SHP77 treated with DMSO at 0.1 percent for 48 hours (cell line): Measurements from ENCODE around the gene PSMD9.
"Not testable (repeated sequence)": the region's sequence is repeated elsewhere in the genome, so short reads cannot be mapped to it uniquely, and the experiment has no call there.

ENCODE experiments used
- DNase-seq: peaks from one replicate; lab custom pipeline; 2025; lab: John Stamatoyannopoulos, UW

Gene PSMD9

DNA sequence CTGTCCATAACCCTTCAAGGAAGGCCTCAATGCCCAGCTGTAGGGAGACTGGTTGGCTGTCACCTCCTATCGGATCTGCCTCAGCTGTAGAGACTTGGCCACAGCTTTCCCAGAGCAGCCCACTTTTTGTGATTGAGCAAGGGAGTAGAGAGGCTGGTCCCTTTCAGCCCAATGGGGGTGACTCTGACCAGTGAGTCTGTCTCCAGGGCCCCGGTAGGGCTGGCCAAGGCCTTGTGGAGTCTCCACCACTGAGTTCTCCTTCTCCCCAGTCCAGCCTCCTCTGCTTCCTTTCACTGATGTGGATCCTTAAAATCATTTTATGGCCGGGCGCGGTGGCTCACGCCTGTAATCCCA is 15.4 kb upstream of the PSMD9 start:
- no peak for DNase-seq

DNA sequence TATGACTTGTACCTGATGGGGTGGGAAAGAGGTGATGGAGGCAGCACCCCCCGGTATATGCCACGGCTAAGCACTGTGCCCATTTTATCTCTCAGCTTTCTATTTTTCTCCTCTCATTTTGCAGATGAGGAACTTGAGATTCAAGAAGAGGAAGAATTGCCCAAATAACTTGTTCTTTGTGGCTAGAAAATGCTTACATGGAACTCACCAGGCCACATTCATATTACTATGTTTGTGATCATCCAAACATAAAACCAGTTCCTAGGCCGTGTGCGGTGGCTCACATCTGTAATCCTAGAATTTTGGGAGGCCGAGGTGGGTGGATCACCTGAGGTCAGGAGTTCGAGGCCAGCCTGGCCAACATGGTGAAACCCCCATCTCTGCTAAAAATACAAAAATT is 14.5 kb upstream of the PSMD9 start:
- DNase-seq: no peak

DNA sequence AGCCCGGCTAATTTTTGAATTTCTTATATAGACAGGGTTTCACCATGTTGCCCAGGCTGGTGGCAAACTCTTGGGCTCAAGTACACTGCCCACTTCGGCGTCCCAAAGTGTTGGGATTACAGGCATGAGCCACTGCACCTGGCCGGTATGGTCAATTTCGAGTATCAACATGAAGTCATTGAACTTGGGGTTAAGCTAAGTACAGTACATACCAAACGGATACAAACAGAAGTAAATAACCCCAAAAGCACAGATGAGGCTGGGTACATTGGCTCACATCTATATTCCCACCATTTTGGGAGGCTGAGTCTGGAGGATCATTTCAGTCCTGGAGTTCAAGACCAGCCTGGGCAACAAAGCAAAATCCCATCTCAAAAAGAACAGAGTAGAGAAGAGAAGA is 13.0 kb upstream of the PSMD9 start:
- no peak for DNase-seq

DNA sequence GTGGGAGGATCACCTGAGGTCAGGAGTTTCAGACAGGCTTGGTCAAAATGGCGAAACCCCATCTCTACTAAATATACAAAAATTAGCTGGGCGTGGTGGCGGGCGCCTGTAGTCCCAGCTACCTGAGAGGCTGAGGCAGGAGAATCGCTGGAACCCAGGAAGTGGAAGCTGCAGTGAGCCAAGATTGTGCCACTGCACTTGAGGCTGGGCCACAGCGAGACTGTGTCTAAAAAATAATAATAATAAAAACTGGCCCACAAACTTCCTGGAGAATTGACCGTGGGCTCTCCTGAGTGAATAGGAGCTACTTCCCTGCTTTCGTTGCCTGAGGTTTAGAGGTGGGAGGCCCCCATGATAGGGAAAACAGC is 12.5 kb upstream of the PSMD9 start:
- DNase-seq: not testable (repeated sequence)

DNA sequence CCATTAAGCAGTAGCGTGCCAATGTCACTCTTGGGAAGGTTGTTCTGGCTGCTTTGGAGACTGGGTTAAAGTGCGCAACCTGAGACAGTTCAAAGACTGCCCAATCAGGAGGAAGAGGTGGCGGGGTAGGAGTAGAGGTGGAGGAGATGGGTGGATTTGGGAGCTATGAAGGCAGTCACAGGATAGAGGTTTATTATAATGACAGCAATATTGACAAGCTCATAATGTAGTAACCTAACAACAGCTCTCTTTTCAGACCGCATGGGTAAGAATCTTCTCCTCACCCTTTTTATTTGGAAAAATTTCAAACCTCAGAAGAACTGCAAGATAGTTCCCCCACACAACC is 5.3 kb upstream of the PSMD9 start:
- no peak for DNase-seq

DNA sequence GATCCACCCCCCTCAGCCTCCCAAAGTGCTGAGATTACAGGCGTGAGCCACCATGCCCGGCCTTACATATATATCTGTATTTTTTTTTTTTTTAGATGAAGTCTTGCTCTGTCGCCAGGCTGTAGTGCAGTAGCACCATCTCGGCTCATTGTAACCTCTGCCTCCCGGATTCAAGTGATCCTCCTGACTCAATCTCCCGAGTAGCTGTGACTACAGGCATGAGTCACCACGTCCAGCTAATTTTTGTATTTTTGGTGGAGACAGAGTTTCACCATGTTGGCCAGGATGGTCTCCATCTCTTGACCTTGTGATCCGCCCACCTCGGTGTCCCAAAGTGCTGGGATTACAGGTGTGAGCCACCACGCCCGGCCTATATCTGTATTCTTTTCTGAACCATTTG is 3.5 kb upstream of the PSMD9 start:
- not testable (repeated sequence) for DNase-seq

DNA sequence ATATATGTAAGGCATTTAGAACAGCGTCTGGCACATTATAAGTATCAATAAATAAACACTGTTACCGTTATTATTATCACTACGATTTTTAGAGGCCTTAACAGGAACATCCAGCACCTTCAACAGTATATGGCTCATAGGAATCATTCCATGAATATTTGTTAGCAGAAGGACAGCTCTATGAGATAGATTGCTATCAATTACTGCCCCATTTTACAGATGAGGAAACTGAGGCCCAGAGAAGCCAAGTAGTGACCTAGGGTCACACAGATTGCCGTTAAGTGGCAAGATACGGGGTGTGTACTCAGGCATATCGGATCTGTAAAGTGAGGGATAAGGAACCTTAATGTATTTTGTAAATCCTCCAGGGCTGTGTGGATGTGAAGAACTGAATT is 510 bp upstream of the PSMD9 start:
- DNase-seq: no peak

DNA sequence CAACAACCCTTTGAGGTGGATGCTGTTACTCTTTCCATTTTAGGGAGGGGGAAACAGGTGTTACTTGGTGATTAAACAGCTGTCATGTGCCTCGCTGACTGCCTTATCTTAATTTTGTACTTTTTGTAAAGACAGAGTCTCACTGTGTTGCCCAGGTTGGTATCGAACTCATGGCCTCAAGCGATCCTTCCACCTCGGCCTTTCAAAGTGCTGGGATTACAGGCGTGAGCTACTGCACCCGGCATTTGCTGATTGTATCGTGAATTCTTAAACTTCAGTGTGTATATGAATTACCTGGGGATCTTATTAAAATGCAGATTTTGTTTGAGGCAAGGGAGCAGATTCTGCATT is 659 bp downstream of the PSMD9 start:
- no peak for DNase-seq

DNA sequence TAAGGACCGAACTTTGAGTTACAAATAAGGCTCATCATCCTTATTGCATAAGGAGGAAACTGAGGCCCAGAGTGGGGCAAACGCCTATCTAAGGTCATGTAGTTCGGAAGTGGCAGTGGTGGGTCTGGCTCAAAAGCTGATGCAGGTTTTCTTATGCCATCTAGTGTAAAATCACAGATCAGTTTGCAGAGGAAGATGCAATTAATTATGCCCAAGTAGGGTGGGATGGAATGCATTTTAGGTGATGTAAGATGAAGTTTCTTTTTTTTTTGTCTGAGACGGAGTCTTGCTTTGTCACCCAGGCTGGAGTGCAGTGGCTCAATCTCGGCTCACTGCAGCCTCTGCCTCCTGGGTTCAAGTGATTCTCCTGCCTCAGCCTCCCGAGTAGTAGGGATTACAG is 1.1 kb downstream of the PSMD9 start:
- not testable (repeated sequence) for DNase-seq

DNA sequence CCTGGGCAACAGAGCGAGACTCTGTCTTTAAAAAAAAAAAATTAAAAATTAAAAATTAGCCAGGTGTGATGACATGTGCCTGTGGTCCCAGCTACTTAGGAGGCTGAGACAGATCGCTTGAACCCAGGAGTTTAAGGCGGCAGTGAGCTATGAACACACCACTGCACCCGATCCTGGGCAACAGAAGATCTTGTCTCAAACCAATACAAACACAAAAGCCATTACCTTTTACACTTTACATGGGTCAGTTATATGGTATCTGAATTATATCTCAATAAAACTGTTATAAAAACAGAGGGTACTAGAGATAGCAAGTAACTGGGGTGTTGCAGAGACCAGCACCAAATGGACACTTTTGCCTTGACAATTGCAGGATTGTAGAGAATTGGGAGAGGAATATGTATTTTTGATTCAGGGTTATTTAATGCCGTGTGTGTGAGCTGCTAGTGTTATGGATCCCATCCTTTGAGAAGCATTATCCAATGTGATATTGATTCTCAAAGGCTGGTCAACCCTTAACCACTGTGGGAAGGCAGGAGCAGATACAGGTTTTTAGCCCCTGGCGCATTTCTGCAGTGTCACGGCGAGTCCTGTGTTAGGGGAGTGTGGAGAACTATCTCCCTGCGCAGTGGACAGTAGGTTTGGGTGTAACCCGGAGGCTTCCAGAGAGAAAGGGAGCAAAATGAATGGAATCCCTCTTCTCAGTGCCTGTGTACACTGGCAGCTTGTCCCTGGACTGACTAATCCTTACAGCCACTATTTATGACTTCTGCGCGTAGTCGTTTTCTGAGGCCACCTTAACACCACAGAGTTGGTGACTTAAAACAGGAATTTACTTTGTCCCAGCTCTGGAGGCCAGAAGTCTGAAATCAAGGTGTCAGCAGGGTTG is 4.3 kb downstream of the PSMD9 start:
- DNase-seq: no peak

DNA sequence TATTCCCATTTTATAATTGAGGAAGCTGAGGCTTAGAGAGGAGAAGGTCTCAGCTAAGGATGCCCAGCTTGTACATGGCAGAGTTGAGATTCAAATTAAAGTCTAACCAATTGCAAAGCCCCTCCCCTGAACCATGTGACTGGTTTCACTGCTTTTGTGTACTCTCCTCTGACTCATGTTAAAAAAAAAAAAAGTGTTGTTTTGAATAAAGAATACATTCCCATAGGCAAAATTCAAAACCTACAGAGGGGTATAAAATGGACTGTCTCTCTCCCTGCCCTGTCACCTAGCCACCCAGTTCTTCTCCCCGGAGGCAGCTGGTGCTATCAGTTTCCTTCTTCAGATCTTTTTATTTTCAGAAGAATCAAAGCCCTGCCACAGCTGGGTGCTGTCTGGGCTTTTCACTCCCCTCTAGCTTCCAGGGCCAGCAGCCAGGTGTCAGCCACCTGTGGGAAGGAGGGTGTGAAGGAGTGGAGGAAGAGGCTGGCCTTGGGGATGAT is 5.4 kb downstream of the PSMD9 start:
- no peak for DNase-seq

DNA sequence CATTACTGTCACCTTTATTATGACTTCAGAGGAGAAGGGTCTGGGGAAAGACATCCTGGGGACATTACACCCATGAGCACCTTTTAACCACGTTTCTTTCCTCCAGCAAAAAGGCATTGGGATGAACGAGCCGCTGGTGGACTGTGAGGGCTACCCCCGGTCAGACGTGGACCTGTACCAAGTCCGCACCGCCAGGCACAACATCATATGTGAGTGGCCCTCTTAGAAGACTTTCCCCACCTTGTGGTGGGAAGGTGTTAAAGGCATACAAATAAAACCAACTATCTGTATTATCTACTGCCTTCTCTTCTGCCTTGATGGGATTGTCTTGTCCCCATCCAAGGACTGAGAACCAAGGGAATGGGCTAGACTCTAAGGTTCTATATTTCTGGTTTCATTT is 6.0 kb downstream of the PSMD9 start:
- DNase-seq: no peak

DNA sequence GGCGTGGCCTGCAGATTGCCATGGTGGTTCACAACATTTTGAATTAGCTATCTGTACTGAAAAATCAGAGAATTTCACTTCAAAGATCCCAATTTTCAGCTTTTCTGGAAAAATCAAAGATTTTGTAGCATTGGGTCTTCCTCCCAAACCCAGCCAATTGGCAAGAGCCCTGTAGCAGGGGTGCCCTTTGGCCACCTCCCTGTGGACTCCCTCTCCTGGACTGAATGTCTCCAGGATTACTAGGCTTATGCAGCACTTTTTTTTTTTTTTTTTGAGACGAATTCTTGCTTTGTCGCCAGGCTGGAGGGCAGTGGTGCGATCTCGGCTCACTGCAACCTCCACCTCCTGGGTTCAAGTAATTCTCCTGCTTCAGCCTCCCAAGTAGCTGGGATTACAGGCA is 9.7 kb downstream of the PSMD9 start:
- DNase-seq: no peak

DNA sequence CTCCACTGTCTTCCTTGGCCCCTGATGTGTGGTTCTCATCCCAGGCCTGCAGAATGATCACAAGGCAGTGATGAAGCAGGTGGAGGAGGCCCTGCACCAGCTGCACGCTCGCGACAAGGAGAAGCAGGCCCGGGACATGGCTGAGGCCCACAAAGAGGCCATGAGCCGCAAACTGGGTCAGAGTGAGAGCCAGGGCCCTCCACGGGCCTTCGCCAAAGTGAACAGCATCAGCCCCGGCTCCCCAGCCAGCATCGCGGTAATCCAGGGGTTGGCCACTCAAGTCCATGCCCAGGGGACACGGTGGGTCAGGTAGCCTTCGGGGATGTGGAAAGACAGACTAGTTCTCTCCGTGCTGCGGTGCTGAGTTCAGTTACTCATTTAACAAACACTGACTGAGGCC is 11.0 kb downstream of the PSMD9 start:
- no peak for DNase-seq

DNA sequence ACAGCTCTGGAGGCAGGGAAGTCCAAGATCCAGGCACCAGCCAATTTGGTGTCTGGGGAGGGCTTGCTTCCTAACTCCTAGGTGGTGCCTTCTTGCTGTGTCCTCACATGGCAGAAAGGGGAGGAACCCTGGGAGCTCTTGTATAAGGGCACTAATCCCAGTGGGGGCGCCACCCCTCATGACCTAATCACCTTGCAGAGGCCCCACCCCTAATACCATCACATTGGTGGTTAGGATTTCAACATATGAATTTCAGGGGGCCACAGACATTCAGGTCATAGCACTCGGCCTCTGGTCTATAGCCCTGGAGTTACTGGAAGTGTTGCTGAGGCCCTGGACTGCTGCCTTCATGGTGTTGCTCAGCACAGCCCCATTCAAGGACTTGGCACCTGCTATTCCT is 14.6 kb downstream of the PSMD9 start:
- no peak for DNase-seq

DNA sequence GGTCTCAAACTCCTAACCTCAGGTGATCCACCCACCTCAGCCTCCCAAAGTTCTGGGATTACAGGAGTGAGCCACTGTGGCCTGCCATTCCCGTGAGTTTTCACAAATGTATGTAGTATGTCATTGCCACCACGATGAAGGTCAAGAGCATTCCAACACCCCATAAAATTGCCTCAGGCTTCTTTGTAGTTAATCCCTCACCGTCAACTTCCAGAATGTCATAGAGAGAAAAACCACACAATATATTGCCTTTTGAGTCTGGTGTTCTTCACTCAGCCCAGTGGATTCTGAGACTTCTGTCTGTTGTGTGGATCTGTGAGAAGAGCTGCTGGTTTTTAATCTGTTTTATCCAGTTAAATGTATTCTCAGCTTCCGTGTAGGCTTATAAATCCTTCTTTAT is 17.2 kb downstream of the PSMD9 start:
- no peak for DNase-seq

DNA sequence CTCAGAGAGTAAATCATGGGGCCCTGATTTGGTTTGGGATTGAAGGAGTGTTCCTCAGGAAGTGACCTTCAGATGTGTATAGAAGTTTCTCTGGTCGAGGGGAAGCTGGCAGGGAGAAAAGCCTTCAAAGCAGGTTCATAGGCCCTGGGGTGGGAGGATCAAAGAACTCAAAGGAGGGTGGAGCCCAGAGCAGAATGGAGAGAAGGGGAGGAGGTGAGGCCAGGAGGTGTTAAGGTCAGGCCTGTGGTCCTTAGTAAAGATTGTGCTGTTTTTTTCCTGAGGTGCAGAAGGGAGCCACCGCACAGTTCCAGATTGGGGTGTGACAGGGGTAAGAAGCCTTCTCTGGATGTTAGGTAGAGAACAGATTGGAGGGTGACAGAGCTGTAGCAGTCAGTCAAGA is 20.1 kb downstream of the PSMD9 start:
- DNase-seq: no peak

DNA sequence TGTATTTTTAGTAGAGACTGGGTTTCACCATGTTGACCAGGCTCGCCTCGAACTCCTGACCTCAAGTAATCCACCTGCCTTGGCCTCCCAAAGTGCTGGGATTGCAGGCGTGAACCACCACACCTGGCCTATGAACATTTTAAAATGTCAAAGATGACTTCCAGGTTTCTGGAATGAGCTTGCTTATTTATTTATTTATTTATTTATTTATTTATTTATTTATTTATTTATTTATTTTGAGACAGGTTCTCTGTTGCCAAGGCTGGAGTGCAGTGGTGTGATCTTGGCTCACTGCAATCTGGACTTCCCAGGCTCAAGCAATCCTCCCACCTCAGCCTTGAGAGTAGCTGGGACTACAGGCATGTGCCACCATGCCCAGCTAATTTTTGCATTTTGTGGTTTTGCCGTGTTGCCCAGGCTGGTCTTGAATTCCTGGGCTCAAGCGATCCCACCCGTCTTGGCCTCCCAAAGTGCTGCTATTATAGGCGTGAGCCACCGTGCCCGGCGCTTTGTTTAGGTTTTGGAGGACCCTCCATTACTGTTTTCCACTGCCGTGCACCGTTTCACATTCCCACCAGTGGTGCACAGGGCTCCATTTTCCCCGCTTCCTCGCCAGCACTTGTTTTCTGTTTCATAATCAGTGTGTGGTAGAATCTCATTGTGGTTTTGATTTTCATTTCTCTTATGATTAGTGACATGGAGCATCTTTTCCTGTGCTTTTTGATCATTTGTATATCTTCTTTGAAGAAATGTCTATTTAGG is 23.4 kb downstream of the PSMD9 start:
- no peak for DNase-seq

DNA sequence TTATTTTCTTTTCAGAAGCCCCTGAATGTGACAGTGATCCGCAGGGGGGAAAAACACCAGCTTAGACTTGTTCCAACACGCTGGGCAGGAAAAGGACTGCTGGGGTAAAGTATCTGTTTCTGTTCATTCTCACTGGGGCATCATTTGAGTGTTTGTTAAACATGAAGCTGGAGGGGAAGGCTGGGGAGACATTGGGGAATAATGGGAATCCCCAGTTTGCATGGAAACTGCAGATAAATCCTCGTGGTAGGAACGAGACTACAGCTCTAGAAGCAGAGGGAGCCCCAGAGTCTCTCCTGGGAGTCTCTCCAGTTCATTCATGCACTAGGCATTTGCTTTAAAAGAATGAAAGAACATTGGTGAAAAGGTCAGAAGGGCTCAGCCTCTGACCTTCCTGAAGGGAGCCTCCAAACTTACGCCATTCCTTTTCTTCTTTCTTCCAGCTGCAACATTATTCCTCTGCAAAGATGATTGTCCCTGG is 27.3 kb downstream of the PSMD9 start:
- no peak for DNase-seq

DNA sequence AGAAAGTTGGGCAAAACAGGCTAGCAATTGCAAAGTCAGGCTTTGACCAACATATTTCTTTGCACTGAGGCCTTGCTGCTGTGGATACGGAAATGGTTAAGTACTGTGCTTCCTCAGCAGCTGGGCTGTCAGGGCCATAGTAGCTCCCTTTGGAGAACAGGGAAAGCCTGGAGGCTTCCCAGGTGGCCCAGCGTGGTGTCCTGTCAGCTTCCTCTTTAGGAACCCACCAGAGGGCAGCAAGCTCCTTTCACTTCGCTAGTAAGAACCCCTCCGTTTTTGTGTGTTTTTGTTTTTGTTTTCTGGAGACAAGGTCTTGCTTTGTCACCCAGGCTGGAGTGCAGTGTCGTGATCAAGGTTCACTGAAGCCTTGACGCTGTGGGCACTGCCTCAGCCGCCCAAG is 28.1 kb downstream of the PSMD9 start:
- DNase-seq: no peak

DNA sequence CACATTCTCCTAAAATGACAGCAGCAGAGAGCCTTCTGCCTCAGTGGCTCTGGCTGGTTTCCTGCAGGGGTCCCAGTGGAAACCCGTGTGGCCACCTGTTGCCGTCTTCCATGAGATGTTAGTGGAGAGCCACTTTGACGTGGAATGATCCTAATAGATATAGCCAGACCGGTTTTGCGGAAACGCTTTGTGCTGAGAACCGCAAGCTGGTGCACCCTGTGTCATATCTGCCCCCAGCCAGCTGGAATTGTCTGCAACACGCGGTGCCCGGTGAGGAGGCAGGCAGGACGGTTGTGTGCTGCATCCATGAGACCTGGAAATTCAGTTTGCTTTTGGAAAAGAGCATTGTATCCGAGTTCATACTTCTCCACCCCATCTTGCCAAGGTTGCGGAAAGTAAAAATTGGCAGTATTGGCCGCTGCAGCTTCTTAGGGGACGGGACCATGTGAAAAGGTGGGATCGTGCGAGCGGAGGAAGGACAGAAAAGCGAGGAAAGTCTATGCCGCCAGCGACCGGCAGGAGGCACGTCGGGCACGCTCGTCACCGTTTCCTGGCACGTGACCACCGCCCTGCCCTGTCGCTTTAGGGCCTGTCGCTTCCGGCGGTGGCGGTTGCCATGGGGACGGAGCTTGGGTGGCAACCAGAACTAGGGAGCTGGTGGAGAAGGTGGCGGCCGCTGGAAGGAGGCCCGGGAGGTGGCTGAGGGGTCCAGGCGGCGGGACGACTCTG is 29.5 kb downstream of the PSMD9 start, which contains the start of gene CFAP251:
TSS of gene CFAP251 (plus strand) at position 643 of the 729 bp plus-strand sequence. CDS start 2,714 bp downstream, outside the sequence.
- peak; percentile 93 for DNase-seq

DNA sequence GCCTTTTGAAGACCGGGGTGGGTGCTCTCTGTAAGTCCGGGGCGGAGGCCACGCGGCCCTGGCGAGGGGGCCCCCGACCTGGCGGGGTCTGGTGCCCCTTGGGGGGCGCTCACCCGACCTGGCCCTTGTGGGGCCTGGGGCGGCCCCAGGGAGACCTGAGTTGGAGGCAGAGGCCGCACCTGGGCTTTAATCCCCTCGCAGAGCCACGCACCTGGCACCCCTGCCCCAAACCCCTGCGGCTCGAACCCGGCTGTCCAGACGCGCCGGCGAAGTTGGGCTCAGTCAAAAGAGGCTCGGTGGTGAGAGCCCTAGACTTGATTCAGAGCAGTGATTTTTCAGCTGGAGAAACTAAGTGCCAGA is 30.1 kb downstream of the PSMD9 start:
- no peak for DNase-seq

DNA sequence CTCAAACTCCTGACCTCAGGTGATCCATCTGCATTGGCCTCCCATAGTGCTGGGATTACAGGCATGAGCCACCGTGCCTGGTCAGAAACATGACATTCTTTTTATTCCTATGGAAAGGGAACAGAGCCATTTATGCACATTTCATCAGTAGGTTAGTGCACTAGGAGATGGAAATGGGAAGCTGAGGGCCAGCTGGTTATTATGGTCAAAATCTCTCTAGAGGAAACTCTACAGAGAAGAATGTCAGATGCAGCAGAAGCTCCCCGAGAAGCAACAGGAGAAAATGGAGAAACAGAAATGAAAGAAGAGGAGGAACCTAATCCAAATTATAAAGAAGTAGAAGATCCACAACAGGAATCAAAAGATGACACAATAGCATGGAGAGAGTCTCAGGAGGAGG is 32.5 kb downstream of the PSMD9 start:
- DNase-seq: no peak
